GM19193 (cell line): Measurements from ENCODE around the gene TSHZ2.

Source experiments
- POLR2A ChIP-seq: IDR thresholded peaks from 4 replicates; pipeline ENCODE4 v1.6.1; 2011; ENCODE audit not compliant: insufficient read depth, insufficient read length; ENCODE audit errors: extremely low read depth

TSHZ2 gene

GRCh38 chr20:53004267-53004813, 32.2 kb downstream of the TSHZ2 start:
- TF ChIP-seq POLR2A, result no peak

- no peak for TF ChIP-seq POLR2A
These were observed 38.0 kb downstream of the TSHZ2 start for GRCh38 chr20:53009979-53010735.

GRCh38 chr20:53011640-53012039, 39.5 kb downstream of the TSHZ2 start:
- TF ChIP-seq POLR2A, result no peak

- no peak for TF ChIP-seq POLR2A
These were observed 41.0 kb downstream of the TSHZ2 start for GRCh38 chr20:53013183-53013582.

GRCh38 chr20:53013847-53014246, 41.7 kb downstream of the TSHZ2 start:
- TF ChIP-seq POLR2A, result no peak

GRCh38 chr20:53016071-53016470, 43.9 kb downstream of the TSHZ2 start:
- TF ChIP-seq POLR2A, result no peak

GRCh38 chr20:53016534-53017042, 44.4 kb downstream of the TSHZ2 start:
- no peak for TF ChIP-seq POLR2A

- TF ChIP-seq POLR2A, result no peak
These were observed 45.0 kb downstream of the TSHZ2 start for GRCh38 chr20:53017206-53017605.

GRCh38 chr20:53019464-53019863, 47.3 kb downstream of the TSHZ2 start:
- no peak for TF ChIP-seq POLR2A

- no peak for TF ChIP-seq POLR2A
These were observed 48.2 kb downstream of the TSHZ2 start for GRCh38 chr20:53020376-53020775.

- no peak for TF ChIP-seq POLR2A
These were observed 48.7 kb downstream of the TSHZ2 start for GRCh38 chr20:53020834-53021233.

GRCh38 chr20:53021934-53022333, 49.8 kb downstream of the TSHZ2 start:
- TF ChIP-seq POLR2A, result no peak

GRCh38 chr20:53023732-53024520, 51.8 kb downstream of the TSHZ2 start:
- TF ChIP-seq POLR2A, result no peak

- TF ChIP-seq POLR2A, result no peak
These were observed 54.9 kb downstream of the TSHZ2 start for GRCh38 chr20:53027089-53027488.

- no peak for TF ChIP-seq POLR2A
These were observed 56.3 kb downstream of the TSHZ2 start for GRCh38 chr20:53028337-53029007.
